GM08714 (cell line): ENCODE data around the gene UBE2E1.

Experiments
- H3K4me3 ChIP-seq: fragments of 200-500 bp; sonication (Bioruptor generic); 2 replicates; pipeline ENCODE4 v1.5.1; 2014; ENCODE audit warnings: mild to moderate bottlenecking, low read length, inconsistent platforms
- ZNF274 ChIP-seq: IDR thresholded peaks from 2 replicates; pipeline ENCODE4 v1.6.1; 2012; ENCODE audit warnings: mild to moderate bottlenecking, low read depth, low read length

UBE2E1 gene

DNA sequence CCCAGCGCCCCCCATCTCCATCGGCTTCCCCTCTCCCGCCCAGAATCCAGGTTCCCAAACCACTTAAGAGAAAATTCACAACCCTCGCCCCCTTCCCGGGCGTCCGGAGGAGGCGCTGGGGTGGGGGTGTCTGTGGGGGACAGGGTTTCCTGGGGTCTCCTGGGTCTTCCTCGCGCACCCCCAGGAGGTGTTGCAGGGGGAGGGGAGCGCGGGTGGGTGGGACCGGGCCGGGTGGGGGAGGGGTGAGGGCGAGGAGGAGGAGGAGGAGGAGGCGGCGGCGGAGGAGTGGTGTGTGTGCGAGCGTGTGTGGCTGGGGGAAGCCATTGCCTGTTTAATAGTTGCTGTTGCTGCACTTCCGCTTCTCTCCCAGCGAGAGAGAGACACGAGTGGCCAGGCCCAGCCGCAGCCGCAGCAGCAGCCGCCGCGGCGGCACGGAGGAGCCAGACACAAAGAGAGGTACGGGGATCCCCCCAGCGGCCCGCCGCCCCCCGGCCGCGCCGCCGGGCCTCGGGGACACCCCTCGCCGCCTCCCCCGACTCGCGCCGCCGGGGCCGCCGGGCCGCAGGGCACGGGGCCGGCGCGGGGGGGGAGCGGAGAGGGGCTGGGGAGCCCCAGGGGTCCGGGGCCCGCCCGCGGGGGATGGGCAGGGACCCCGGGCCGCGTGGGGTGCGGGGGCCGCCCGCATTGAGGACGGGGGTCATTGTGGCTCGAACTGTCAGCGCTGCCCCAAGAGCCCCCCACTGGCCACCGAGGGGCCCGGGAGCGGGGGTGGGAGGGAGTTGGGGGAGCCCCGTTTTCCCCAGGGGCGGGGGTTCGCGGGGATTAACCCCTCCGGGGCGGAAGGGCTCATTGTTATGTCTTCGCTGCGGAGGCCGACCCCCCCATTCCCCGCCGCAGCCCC is at the start of gene UBE2E1:
Gene UBE2E1, plus strand, starts transcription at position 323 of the 901 bp plus-strand sequence. CDS start 1,315 bp downstream, outside the sequence.
- no peak for TF ChIP-seq ZNF274

DNA sequence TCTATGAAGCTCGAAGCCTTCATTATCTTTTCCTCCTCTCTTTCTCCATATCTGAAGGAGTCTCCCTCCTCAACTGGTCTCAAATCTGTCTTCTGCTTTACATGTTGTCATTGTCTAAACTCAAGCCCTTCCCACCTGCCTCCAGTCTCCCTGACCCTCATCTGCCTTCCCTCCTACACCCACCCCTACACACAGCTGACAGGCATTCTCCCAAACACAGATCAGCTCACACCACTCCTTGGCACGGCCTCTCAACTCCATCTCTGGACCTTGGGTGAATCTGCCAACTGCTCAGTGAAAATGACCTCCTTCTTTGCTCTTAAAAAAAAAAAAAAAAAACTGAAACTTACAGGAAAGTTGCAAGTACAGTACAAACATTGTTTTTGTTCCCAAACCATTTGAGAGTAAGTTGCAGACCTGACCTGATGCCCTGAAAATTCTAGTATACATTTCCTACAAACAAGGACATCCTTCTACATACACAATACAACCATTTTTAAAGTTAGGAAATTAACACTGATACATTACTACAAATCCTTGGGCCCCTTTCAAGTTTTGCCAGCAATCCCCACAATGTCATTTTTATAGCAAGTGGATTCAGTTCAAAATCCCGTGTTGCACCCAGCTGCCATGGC is 49.4 kb upstream of the UBE2E1 start:
- no peak overlapping the region for H3K4me3 ChIP-seq
- TF ChIP-seq ZNF274 = no peak

More for the DNA sequence above, at the start of gene UBE2E1:
- peak within 1 kb of the TSS; percentile 77 for H3K4me3 ChIP-seq

GRCh38 chr3:23758253-23758838 is 47.4 kb upstream of the UBE2E1 start:
- no peak overlapping the region for H3K4me3 ChIP-seq
- TF ChIP-seq ZNF274 = no peak

GRCh38 chr3:23760325-23760724 is 45.4 kb upstream of the UBE2E1 start:
- no peak for TF ChIP-seq ZNF274

GRCh38 chr3:23760871-23761373 is 44.8 kb upstream of the UBE2E1 start:
- TF ChIP-seq ZNF274 = no peak
- H3K4me3 ChIP-seq = no peak overlapping the region; the same call in 1 of the 2 replicates

More at GRCh38 chr3:23760325-23760724, 45.4 kb upstream of the UBE2E1 start:
- H3K4me3 ChIP-seq = no peak overlapping the region; the same call in 1 of the 2 replicates

DNA sequence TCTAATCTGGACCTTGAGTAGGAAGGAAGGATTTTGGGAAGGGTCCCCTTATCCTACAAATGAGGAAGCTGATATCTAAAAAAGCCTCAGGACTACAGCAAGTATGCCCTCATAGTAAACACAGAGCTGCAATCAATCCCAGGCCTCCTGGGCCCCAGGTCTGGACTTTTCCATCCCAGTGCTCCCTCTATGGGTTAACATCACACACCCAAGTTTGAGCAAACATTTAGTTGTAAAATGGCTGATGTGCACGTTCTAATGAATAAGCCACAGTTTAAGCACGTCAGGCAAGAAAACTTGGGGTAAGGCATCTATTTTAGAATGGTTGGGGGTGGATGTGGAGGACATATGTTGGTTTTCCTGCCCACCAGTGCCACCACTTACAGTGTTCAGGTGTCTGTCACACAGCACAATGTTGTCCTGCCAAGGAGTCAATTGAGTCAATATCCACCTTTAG is 44.3 kb upstream of the UBE2E1 start:
- H3K4me3 ChIP-seq = peak overlapping the region; percentile 58; the same call in 1 of the 2 replicates
- no peak for TF ChIP-seq ZNF274

DNA sequence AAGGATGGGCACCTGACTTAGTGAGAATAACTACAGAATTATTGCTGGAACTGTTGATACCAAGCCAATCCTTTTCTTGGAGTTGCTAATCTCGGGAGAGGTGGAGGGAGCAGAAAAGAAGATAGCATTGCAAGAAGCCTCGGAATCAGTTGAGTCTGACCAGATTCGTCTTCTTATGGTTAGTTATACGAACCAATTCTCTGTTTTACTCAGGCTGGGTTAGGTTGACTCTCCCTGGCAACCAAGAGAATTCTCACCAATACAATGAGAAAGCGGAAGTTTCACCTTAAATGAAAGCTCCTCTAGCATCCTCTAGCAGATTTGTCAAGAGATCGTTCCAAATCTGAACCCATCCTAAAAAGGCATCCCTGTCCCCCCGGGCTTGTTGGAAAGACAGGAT is 43.5 kb upstream of the UBE2E1 start:
- TF ChIP-seq ZNF274 = no peak
- peak overlapping the region; percentile 58; the same call in 1 of the 2 replicates for H3K4me3 ChIP-seq

DNA sequence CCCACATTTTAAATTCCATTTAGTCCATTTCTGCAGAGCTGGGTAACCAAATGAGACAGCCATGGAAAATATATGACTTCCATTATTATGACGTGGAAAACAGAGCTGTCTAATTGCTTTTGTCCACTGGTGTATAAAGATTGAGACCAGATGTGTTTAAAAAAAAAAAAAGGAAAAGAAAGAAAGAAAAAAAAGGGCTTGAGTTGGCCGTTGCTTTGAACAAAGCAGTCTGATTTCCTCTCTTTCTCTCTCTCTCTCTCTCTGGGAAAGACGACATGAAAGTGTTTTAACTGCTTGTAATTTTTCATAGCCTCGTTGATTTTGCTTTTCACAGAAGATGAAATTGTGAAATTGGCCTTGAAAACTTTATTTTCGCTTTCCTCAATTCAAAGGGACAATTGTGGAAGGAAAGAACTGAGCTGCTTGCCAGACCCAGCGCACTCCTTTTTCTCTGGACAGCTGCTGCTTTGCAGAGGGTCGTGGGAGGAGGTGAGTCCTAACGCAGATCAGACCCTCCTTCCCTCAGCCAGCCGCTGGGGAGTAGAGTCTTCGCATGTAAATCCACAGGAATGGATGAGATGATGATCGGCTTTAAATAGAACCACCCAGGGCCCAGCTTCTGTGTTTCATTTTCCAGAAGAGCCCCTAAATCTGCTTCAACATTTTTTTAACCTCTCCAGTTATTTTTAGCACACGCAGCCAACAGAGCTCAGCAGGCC is 42.8 kb upstream of the UBE2E1 start:
- peak overlapping the region; percentile 58; the same call in 1 of the 2 replicates for H3K4me3 ChIP-seq
- TF ChIP-seq ZNF274 = no peak

DNA sequence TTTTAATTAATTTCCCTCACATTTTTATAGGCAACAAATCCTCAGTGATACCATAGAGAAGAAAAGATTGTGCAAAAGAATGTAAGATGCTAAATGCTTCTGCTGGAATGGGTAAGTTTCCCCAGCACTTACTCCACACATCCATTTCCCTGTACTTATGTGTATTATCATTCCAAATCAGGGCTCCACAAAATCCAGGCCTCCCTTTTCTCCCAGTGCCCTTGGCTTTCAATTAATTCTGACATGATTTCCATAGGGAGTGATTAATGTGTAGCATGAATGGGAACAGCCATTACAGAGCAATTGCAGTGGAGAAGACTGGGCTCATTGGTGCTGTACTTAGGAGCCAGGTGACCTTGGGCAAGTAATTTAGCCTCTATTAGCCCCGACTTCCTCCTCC is 41.3 kb upstream of the UBE2E1 start:
- H3K4me3 ChIP-seq = no peak overlapping the region

GRCh38 chr3:23767546-23767945 is 38.2 kb upstream of the UBE2E1 start:
- H3K4me3 ChIP-seq = no peak overlapping the region
- TF ChIP-seq ZNF274 = no peak

More for the DNA sequence above, 41.3 kb upstream of the UBE2E1 start:
- TF ChIP-seq ZNF274 = no peak

- no peak overlapping the region for H3K4me3 ChIP-seq
- no peak for TF ChIP-seq ZNF274
Measured at GRCh38 chr3:23775254-23775909, 30.4 kb upstream of the UBE2E1 start.

DNA sequence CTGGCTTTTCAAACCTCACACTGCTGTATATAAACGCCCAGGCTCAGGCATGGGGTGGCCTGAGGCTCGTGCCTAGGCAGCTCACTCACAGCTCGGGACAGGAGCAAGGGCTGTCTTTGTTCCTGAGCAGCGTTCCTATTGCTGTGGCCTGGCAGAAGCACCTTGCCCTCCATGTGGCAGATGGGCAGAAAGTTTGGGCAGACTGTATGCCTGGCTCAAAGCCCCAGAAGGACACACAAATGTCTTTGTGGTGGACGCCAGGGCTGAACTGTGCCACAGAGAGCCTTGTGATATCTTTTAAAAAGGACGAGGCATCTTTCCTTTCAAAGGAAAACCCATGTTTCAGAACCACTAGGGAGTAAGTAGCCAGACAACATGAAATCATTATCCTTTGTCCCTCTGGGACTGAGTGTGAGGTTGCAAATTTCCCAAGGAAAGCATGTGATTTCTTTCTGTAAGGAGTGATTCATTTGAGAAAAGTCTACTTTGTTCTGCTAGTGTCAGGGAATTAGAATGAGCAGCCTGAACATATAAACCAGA is 29.3 kb upstream of the UBE2E1 start:
- TF ChIP-seq ZNF274 = no peak
- no peak overlapping the region for H3K4me3 ChIP-seq

GRCh38 chr3:23778446-23778845 is 27.3 kb upstream of the UBE2E1 start:
- no peak for TF ChIP-seq ZNF274
- no peak overlapping the region for H3K4me3 ChIP-seq
